Eye (tissue), 1 donor: ENCODE results near the gene HMCN2.

Experiments used
- DNase-seq: peaks from one replicate; pipeline ENCODE4 v3.0.0-alpha.2; 2015

Gene HMCN2

DNA sequence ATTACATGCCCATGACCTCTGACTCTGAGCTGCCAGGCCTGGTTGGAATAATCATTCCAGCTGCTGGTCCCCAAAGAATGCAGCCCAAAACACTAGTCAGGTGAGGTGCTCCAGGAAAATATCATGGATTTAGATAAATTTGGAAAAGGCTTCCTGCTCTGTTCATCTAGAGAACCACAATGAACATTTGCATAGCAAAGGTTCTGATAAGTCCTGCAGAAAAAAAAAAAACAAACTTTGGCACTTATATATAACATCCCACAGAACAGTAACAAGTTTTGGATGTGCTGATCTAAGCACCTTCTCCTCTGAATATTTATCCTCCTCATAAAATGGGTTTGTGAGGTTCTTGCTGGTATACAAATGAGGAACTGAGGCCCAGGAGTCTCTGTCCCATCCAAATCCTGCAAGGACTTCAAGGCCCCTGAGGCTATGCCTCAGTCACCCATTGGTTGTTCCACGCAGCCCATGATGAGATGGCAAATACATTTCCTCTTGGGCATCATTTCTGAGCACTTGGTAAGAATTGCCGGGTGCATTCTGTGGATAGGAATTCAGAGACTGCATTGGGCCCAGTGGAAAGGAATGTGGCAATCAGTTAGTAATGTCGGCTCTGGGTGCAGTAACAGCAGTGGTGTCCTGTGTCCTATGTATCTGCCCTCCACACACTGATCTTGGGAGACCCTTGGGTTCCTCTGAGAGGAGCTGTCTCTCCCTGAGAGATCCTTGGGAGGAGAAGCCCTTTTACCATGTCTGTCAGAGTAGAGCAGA lies 105.8 kb downstream of the HMCN2 start:
- DNase-seq, result no peak

DNA sequence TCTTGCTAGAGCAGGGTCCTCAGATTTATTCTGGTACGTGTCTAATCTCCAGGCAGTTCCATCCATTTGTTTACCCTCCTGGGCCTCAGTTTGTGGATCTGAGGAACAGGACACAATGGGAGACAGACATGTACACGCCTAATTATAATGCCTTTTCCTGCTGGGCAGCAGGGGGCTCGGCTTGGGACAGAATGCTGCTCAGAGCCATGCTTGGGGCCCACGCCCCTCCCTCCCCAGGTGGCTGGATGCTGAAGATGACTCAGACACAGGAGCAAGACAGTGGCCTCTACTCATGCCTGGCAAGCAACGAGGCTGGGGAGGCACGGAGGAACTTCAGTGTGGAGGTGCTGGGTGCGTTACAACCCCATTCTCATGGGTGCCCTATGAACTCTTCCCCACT lies 106.5 kb downstream of the HMCN2 start:
- no peak for DNase-seq

- DNase-seq, result no peak
Observed at GRCh38 chr9:130373679-130374325, 108.2 kb downstream of the HMCN2 start.

- DNase-seq, result no peak
Observed at GRCh38 chr9:130377612-130378011, 112.1 kb downstream of the HMCN2 start.

- no peak for DNase-seq
Observed at GRCh38 chr9:130378875-130379648, 113.5 kb downstream of the HMCN2 start.

GRCh38 chr9:130379649-130379970 lies 114.0 kb downstream of the HMCN2 start:
- no peak for DNase-seq

DNA sequence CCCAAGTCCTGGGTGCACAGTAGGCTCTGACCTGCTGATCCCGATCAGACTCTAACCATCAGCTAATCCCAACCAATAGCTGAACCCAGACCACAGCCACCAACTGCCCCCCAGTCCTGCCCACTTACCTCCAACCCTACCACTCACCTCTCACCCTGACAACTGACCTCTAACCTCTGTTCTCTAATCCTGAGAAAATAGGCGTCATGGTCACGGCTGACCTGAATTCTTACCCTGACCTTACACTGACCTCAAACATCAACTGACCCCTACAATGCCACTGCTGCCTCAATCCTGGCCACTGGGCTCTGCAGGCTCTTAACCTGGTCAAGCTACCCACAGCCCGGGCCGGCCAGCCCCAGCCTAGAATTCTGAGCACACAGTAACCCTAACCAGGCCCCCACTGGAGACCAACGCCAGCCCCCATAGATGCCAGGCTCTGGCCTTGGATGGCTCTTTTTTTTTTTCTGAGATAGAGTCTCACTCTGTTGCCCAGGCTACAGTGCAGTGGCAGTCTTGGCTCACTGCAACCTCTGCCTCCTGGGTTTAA lies 115.4 kb downstream of the HMCN2 start:
- DNase-seq, result no peak

DNA sequence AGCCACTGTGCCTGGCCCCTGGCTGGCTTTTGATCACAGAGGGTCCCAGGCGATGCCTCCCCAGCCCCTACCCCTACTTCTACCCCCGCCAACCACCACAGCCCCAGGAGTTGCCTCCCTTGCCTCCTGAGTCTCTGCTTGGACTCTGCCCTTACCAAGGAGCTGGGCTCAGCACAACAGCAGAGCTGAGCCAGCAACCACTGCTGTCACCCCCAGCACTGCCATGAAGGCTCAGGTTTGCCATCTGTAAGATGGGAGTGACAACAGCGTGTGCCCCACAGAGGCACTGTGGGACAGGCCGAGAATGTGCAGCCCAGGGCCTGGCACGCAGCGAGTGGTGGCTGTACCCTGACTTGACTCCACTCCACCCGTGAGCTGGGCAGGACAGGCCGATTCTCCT lies 116.1 kb downstream of the HMCN2 start:
- no peak for DNase-seq

- DNase-seq, result no peak
Observed at GRCh38 chr9:130382096-130382495, 116.5 kb downstream of the HMCN2 start.

- DNase-seq, result no peak
Observed at GRCh38 chr9:130382636-130383349, 117.2 kb downstream of the HMCN2 start.

DNA sequence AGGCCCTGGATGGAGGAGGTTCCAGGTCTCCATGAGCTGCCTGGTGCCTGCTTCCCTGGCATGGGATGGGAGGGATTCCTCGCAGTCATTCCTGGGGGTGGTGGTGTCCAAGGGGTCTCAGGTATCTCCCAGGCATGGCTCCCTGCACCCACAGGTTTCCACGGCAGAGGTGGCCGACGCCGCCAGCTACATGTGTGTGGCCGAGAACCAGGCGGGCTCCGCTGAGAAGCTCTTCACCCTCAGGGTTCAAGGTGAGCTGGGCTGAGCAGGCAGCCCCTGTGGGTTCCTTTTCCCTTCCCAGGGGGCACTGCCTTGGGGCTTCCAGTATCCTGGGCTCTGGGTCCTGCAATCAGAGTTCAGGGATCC lies 117.8 kb downstream of the HMCN2 start:
- DNase-seq, result no peak

DNA sequence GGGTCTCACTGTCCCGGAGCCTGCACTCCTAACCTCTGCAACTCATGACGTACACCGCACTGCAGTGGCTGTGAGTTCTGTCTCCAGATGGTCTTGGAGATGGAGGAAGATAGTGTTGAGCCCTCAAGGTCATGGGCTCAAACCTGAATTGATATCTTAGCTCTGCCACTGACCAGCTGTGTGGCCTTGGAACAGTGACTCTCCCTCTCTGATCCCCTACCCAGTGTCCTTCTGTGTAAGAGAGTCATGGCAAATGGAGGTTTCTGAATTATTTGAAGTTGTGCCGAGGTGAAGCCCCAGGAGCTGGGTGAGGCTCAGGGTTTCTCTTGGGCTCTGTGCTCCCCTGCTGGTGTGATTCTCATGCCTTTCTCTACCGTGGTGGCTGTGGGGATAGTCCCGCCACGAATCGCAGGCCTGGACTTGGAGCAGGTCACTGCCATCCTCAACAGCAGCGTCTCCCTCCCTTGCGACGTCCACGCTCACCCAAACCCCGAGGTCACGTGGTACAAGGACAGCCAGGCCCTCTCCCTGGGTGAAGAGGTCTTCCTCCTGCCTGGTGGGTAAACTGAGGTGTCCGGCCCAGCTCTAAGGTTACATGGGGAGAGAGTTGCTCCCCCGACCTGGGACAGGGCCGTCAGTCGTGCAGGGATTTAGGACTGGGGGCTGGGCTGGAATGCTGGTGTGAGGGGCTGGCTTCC lies 118.6 kb downstream of the HMCN2 start:
- no peak for DNase-seq

DNA sequence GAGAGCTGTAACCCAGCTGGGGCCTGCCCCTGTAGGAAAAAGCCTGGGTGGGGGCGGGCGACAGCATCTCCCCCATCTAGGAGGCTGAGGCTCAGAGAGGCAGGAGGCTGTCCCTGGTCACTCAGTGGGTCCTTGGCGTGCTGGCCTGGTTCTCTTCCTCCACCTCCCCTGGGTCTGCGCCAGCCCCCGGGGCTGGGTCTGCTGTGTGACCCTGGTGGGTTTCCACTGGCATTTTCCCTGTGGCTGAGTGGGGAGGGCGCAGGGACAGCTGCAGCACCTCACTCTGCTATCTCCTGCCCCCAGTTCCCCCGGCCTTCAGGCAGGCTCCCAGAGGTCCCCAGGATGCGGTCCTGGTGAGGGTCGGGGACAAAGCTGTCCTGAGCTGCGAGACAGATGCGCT lies 119.7 kb downstream of the HMCN2 start:
- no peak for DNase-seq

- no peak for DNase-seq
Observed at GRCh38 chr9:130387398-130387797, 121.8 kb downstream of the HMCN2 start.

- DNase-seq, result no peak
Observed at GRCh38 chr9:130387905-130388304, 122.3 kb downstream of the HMCN2 start.

GRCh38 chr9:130390390-130390789 lies 124.8 kb downstream of the HMCN2 start:
- DNase-seq, result no peak

- DNase-seq, result no peak
Observed at GRCh38 chr9:130390986-130391385, 125.4 kb downstream of the HMCN2 start.

DNA sequence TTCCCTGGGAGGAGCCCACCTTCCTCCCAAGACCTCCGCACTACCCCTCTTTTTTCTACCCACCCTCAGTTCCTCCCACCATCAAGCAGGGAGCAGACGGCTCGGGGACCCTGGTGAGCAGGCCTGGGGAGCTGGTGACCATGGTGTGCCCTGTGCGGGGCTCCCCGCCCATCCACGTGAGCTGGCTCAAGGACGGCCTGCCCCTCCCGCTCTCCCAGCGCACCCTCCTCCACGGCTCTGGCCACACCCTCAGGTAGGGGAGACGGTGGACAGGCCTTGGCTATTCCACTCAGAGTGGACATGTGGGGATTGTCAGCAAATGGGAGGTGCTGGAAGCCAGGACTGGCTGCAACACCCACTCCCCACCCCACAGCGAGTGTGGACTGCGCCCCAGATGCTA lies 126.3 kb downstream of the HMCN2 start:
- no peak for DNase-seq

DNA sequence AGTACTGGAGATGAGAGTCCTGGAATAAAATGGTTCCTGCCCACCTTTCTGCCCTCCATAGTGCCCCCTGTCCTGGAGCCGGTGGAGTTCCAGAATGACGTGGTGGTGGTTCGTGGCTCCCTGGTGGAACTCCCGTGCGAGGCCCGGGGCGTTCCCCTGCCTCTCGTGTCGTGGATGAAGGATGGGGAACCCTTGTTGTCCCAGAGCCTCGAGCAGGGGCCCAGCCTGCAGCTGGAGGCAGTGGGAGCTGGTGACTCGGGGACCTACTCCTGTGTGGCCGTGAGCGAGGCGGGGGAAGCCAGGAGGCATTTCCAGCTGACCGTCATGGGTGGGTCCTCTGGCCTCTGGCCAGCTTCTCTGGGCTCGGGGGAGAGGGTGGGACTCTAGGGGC lies 128.1 kb downstream of the HMCN2 start:
- DNase-seq, result no peak

GRCh38 chr9:130394320-130394719 lies 128.8 kb downstream of the HMCN2 start:
- DNase-seq, result no peak

GRCh38 chr9:130394814-130395470 lies 129.4 kb downstream of the HMCN2 start:
- DNase-seq, result no peak
